HepG2 (cell line): Measurements from ENCODE around the gene C1QTNF12. TPM values are rescaled to one million over a fixed set of nuclear protein-coding genes. Genes with fewer than 3 reads are reported as not detected.

ENCODE experiments used
- ARID2 ChIP-seq: sonication (generic); formaldehyde crosslinking; IDR thresholded peaks from 2 replicates; pipeline ENCODE4 v1.8.1; 2022; ENCODE audit warnings: mild to moderate bottlenecking, missing genetic modification reagents, borderline replicate concordance
- CHD4 ChIP-seq: fragments of 200-600 bp; sonication (generic); IDR thresholded peaks from 2 replicates; pipeline ENCODE4 v1.7.0; 2017; ENCODE audit warnings: mild to moderate bottlenecking, low read length, borderline replicate concordance
- MAFK ChIP-seq, 2 experiments: IDR thresholded peaks in 1 of 2; conservative IDR thresholded peaks in 1 of 2; 2 replicates each; pipeline ENCODE4 v1.6.1; 2011; ENCODE audit warnings: improper control_type of control experiment in 2 of 2, low read length in 2 of 2
- NFKB2 ChIP-seq: sonication (generic); formaldehyde crosslinking; IDR thresholded peaks from 2 replicates; pipeline ENCODE4 v1.4.0; 2020; ENCODE audit warnings: missing genetic modification reagents, borderline replicate concordance
- RAD51 ChIP-seq: fragments of 450-650 bp; IDR thresholded peaks from 2 replicates; pipeline ENCODE4 v1.6.1; 2016; ENCODE audit warnings: borderline replicate concordance
- RARA ChIP-seq: IDR thresholded peaks from 2 replicates; pipeline ENCODE4 v1.6.1; 2016; ENCODE audit warnings: missing genetic modification reagents, missing compliant biosample characterization
- RBM39 ChIP-seq: fragments of 200-400 bp; formaldehyde crosslinking; IDR thresholded peaks from one replicate; pipeline ENCODE4 v1.6.1; 2018; ENCODE audit warnings: antibody characterized with exemption, mild to moderate bottlenecking, low read depth, low read length; ENCODE audit not compliant: poor library complexity, severe bottlenecking
- TEAD3 ChIP-seq: optimal IDR thresholded peaks from 2 replicates; pipeline ENCODE3; 2016; ENCODE audit warnings: borderline replicate concordance
- ZBTB7A ChIP-seq: sonication (generic); formaldehyde crosslinking; IDR thresholded peaks from 2 replicates; pipeline ENCODE4 v1.8.0; 2022; ENCODE audit warnings: mild to moderate bottlenecking, missing genetic modification reagents
- ZC3H4 ChIP-seq: sonication (generic); formaldehyde crosslinking; IDR thresholded peaks from 2 replicates; pipeline ENCODE4 v1.4.0; 2020; ENCODE audit warnings: missing genetic modification reagents, borderline replicate concordance
- ZNF24 ChIP-seq: fragments of 450-650 bp; IDR thresholded peaks from 2 replicates; pipeline ENCODE4 v1.6.1; 2017; ENCODE audit warnings: antibody characterized with exemption, mild to moderate bottlenecking
- ZNF761 ChIP-seq: sonication (generic); formaldehyde crosslinking; conservative IDR thresholded peaks from 2 replicates; pipeline ENCODE4 v1.4.0; 2020; ENCODE audit warnings: mild to moderate bottlenecking, missing genetic modification reagents
- ZNF878 ChIP-seq: sonication (generic); formaldehyde crosslinking; IDR thresholded peaks from 2 replicates; pipeline ENCODE4 v1.8.1; 2023; ENCODE audit warnings: mild to moderate bottlenecking, missing genetic modification reagents, moderate library complexity
- ZSCAN9 ChIP-seq: IDR thresholded peaks from 2 replicates; pipeline ENCODE4 v1.6.1; 2016; ENCODE audit warnings: borderline replicate concordance
- polyA plus RNA-seq, 8 experiments: library from polyadenylated mRNA; depleted of rRNA in 3 of 8; stranded (reverse) in 7 of 8; unstranded in 1 of 8; fragments of >200 nt; fragmentation: Illumina TruSeq in 4 of 8; extraction: Trizol in 4 of 8; gene quantifications; 2 replicates each; pipeline versions ENCODE4 v1.2.1 to v1.2.3, GENCODE V29; 2011 to 2016; ENCODE audit warnings: low read depth in 4 of 8, missing spikeins in 1 of 8, mixed read lengths in 1 of 8; ENCODE audit not compliant: insufficient read depth in 1 of 8
- total RNA-seq, 5 experiments: library from RNA; depleted of rRNA; stranded (reverse); fragments of >200 nt; fragmentation: Illumina TruSeq; extraction: Trizol; gene quantifications; 2 replicates each; pipeline ENCODE4 v1.2.3, GENCODE V29; 2016; ENCODE audit warnings: low read depth in 1 of 5
- TF ChIP-seq, protein P1 (sequence below): sonication (generic); formaldehyde crosslinking; IDR thresholded peaks from 2 replicates; pipeline ENCODE4 v1.4.0; 2020; ENCODE audit warnings: missing genetic modification reagents, mild to moderate bottlenecking, borderline replicate concordance
- TF ChIP-seq, protein P2 (sequence below): sonication (generic); formaldehyde crosslinking; IDR thresholded peaks from 2 replicates; pipeline ENCODE4; 2020; ENCODE audit warnings: missing genetic modification reagents, mild to moderate bottlenecking, borderline replicate concordance
- TF ChIP-seq, protein P3 (sequence below): sonication (generic); formaldehyde crosslinking; IDR thresholded peaks from 2 replicates; pipeline ENCODE4 v1.5.1; 2020; ENCODE audit warnings: mild to moderate bottlenecking, missing genetic modification reagents, moderate library complexity

The C1QTNF12 gene
- total and polyA plus RNA-seq, 2 of the 13 experiments (the other 11 are each of a cell fraction or from before 2014, with no cell fraction given) = 0.18 to 0.64 TPM

DNA sequence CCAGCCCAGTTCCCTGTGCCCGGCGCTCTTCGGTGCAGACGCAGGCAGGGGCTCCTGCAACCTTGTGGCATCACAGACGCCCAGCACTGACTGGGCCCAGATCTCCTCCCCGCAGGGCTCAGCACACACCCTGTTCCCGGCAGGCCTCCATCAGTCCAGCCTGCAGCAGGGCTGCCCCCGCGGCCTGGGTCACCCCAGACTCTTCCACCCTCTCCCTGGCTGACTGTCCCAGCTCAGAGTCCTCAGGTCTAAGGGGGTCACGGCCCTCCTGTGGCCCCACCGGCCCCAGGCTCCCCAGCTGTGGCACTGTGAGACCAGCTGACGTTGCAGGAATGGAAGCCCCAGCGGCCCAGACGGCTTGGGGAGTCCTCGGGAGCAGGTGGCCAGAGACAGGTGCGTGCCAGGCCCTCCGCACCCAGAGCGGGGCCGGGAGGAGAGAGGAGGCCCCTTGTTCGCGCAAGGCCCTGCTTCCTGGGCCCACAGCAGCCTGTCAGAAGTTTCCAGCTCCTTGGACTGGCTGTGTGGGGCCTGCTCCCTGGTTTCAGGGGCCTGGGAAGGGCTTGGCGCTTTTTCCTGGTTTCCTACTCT, 10.3 kb downstream of the C1QTNF12 start (continued):
- TF ChIP-seq, protein P1, sequence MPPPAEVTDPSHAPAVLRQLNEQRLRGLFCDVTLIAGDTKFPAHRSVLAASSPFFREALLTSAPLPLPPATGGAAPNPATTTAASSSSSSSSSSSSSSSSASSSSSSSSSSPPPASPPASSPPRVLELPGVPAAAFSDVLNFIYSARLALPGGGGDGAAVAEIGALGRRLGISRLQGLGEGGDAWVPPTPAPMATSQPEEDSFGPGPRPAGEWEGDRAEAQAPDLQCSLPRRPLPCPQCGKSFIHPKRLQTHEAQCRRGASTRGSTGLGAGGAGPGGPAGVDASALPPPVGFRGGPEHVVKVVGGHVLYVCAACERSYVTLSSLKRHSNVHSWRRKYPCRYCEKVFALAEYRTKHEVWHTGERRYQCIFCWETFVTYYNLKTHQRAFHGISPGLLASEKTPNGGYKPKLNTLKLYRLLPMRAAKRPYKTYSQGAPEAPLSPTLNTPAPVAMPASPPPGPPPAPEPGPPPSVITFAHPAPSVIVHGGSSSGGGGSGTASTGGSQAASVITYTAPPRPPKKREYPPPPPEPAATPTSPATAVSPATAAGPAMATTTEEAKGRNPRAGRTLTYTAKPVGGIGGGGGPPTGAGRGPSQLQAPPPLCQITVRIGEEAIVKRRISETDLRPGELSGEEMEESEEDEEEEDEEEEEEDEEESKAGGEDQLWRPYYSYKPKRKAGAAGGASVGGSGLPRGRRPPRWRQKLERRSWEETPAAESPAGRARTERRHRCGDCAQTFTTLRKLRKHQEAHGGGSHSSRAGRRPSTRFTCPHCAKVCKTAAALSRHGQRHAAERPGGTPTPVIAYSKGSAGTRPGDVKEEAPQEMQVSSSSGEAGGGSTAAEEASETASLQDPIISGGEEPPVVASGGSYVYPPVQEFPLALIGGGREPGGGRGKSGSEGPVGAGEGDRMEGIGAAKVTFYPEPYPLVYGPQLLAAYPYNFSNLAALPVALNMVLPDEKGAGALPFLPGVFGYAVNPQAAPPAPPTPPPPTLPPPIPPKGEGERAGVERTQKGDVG (CRISPR knock-in tag) = no peak
- no peak for TF ChIP-seq ZSCAN9 (CRISPR knock-in tag)
- TF ChIP-seq ZC3H4 = 0 out of 2 replicates have a peak, but pooled peaks have one; percentile 22
- TF ChIP-seq CHD4 = no peak
- TF ChIP-seq ZNF761 (CRISPR knock-in tag) = 0 out of 2 replicates have a peak, but pooled peaks have one; percentile 65
- TF ChIP-seq TEAD3 (CRISPR knock-in tag) = peak; percentile 26
- TF ChIP-seq RAD51 = no peak
- TF ChIP-seq ZNF878 (CRISPR knock-in tag) = no peak
- TF ChIP-seq ZBTB7A (CRISPR knock-in tag) = no peak
- no peak for TF ChIP-seq NFKB2 (CRISPR knock-in tag)
- no peak for TF ChIP-seq ZNF24
- no peak for TF ChIP-seq RARA (CRISPR knock-in tag)
- no peak for TF ChIP-seq RBM39
- peak; percentile 63 to 66 for TF ChIP-seq MAFK (conservative IDR thresholded peaks at IDR 0.05 in 1 of 2, IDR thresholded peaks at IDR 0.05 in 1 of 2; ENCODE audit: low read length in 2 of 2)
- TF ChIP-seq, protein P2, sequence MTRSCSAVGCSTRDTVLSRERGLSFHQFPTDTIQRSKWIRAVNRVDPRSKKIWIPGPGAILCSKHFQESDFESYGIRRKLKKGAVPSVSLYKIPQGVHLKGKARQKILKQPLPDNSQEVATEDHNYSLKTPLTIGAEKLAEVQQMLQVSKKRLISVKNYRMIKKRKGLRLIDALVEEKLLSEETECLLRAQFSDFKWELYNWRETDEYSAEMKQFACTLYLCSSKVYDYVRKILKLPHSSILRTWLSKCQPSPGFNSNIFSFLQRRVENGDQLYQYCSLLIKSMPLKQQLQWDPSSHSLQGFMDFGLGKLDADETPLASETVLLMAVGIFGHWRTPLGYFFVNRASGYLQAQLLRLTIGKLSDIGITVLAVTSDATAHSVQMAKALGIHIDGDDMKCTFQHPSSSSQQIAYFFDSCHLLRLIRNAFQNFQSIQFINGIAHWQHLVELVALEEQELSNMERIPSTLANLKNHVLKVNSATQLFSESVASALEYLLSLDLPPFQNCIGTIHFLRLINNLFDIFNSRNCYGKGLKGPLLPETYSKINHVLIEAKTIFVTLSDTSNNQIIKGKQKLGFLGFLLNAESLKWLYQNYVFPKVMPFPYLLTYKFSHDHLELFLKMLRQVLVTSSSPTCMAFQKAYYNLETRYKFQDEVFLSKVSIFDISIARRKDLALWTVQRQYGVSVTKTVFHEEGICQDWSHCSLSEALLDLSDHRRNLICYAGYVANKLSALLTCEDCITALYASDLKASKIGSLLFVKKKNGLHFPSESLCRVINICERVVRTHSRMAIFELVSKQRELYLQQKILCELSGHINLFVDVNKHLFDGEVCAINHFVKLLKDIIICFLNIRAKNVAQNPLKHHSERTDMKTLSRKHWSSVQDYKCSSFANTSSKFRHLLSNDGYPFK (CRISPR knock-in tag) = no peak
- no peak for TF ChIP-seq ARID2 (CRISPR knock-in tag)
- TF ChIP-seq, protein P3, sequence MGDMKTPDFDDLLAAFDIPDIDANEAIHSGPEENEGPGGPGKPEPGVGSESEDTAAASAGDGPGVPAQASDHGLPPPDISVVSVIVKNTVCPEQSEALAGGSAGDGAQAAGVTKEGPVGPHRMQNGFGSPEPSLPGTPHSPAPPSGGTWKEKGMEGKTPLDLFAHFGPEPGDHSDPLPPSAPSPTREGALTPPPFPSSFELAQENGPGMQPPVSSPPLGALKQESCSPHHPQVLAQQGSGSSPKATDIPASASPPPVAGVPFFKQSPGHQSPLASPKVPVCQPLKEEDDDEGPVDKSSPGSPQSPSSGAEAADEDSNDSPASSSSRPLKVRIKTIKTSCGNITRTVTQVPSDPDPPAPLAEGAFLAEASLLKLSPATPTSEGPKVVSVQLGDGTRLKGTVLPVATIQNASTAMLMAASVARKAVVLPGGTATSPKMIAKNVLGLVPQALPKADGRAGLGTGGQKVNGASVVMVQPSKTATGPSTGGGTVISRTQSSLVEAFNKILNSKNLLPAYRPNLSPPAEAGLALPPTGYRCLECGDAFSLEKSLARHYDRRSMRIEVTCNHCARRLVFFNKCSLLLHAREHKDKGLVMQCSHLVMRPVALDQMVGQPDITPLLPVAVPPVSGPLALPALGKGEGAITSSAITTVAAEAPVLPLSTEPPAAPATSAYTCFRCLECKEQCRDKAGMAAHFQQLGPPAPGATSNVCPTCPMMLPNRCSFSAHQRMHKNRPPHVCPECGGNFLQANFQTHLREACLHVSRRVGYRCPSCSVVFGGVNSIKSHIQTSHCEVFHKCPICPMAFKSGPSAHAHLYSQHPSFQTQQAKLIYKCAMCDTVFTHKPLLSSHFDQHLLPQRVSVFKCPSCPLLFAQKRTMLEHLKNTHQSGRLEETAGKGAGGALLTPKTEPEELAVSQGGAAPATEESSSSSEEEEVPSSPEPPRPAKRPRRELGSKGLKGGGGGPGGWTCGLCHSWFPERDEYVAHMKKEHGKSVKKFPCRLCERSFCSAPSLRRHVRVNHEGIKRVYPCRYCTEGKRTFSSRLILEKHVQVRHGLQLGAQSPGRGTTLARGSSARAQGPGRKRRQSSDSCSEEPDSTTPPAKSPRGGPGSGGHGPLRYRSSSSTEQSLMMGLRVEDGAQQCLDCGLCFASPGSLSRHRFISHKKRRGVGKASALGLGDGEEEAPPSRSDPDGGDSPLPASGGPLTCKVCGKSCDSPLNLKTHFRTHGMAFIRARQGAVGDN (CRISPR knock-in tag) = peak; percentile 64
